Measurements from ENCODE around the gene WDR7.

- TF ChIP-seq CTCF (IDR thresholded peaks at IDR 0.05) (no peak), ZFX (IDR thresholded peaks at IDR 0.05; ENCODE audit: borderline replicate concordance) (no peak)
These were observed 124.5 kb downstream of the WDR7 start for GRCh38 chr18:56775701-56776100.
